BLaER1 (cell line): ENCODE data around the gene RAB44.
A peak's percentile ranks its signal among the peaks of the same experiment; 100 is the strongest.

Source experiments
- H3K27ac ChIP-seq: shearing (Covaris generic); formaldehyde crosslinking; 2 replicates; pipeline ENCODE4 v1.8.1; 2022
- H3K27me3 ChIP-seq: shearing (Covaris generic); formaldehyde crosslinking; 2 replicates; pipeline ENCODE4 v1.8.1; 2022
- H3K36me3 ChIP-seq: shearing (Covaris generic); formaldehyde crosslinking; 2 replicates; pipeline ENCODE4 v1.8.1; 2022
- H3K4me1 ChIP-seq: shearing (Covaris generic); formaldehyde crosslinking; 2 replicates; pipeline ENCODE4 v1.8.1; 2022
- H3K4me2 ChIP-seq: shearing (Covaris generic); formaldehyde crosslinking; 2 replicates; pipeline ENCODE4 v1.8.1; 2022
- H3K4me3 ChIP-seq: shearing (Covaris generic); formaldehyde crosslinking; 2 replicates; pipeline ENCODE4 v1.8.1; 2022
- H3K9ac ChIP-seq: shearing (Covaris generic); formaldehyde crosslinking; 2 replicates; pipeline ENCODE4 v1.8.1; 2022
- H3K9me3 ChIP-seq: shearing (Covaris generic); formaldehyde crosslinking; 2 replicates; pipeline ENCODE4 v1.8.1; 2022
- H4K20me1 ChIP-seq: shearing (Covaris generic); formaldehyde crosslinking; 2 replicates; pipeline ENCODE4 v1.8.1; 2022
- Cebpa-rat ChIP-seq: shearing (Covaris generic); IDR thresholded peaks from 2 replicates; pipeline ENCODE4 v1.8.1; 2022

Gene RAB44

DNA sequence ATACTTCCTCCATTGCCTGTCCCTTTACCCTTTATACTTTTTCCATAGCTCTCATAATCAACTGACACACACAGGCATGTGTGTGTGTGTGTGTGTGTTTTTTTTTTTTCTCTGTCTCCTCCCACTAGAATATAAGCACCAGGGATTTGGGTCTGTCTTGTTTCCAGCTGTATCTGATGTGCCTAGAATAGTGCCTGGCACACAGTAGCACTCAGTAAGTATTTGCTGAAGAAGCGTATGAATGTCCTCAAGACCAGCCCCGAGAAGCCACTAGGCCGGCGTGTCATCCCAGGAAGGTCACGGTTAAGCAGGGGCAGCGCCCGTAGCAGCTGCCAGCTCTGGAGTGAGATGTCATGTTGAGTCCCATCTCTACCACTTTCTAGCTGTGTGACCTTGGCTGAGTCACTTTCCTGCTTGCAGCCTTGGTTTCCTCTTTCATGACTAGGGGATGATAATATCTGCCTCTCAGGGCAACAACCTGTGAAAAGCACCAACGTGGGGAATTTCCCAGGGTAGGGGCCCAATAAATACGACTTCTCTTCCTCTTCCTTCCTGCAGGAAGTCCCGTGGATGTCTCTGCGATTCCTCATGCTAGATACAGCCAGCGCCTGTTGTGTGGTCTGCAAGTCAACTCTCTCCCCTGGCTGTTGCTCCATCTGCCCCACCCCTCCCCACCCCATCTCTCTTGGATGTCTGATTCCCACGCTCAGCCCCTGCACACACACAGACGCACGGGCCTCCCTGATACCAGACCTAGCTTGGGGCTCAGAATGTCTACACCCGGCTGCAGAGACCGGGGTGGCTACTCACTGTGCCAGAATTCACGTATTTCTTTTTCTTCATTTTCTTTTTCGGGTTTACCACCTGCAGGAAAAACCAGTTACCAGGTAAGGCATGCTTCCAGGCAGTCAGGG lies 58.1 kb downstream of the RAB44 start:
- H3K4me2 ChIP-seq: peak overlapping the region; percentile 67
- no peaks in the 10 kb centered on the region for H3K27me3 ChIP-seq
- peaks cover 89% of the 10 kb centered on the region for H3K4me1 ChIP-seq
- no peak overlapping the region for H3K4me3 ChIP-seq
- no peaks in the 10 kb centered on the region for H3K36me3 ChIP-seq
- TF ChIP-seq Cebpa-rat: no peak
- no peak overlapping the region for H3K9ac ChIP-seq
- peaks cover 3% of the 10 kb centered on the region; the same call in 1 of the 2 replicates for H3K9me3 ChIP-seq
- no peak overlapping the region for H3K27ac ChIP-seq
- H4K20me1 ChIP-seq: no peaks in the 10 kb centered on the region

DNA sequence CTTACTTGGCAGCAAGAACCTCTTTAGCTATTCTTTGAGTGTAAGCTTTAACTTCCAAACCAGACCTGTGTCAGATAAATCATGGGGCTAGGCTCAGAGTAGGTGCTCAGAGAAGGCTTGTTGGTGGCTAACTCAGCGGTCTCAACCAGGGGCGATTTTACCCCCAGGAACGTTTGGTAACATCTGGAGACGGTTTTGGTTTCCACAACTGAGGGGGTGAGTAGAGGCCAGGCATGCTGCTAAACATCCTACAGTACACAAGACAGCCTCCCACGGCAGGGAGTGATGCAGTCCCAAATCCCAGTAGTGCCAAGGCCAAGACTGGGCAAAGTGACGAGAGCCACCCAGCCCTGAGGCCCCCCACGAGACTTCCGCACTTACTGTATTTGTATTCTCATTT lies 59.2 kb downstream of the RAB44 start:
- TF ChIP-seq Cebpa-rat: no peak
- Histone ChIP-seq H3K4me2 (peak overlapping the region; percentile 67), H3K9ac (no peak overlapping the region), H3K27ac (0 out of 2 replicates have a peak overlapping the region, but pooled peaks have one; percentile 1), H3K36me3 (no peaks in the 10 kb centered on the region), H3K27me3 (no peaks in the 10 kb centered on the region), H4K20me1 (no peaks in the 10 kb centered on the region), H3K9me3 (no peaks in the 10 kb centered on the region), H3K4me1 (peaks cover 99% of the 10 kb centered on the region), H3K4me3 (no peak overlapping the region)

DNA sequence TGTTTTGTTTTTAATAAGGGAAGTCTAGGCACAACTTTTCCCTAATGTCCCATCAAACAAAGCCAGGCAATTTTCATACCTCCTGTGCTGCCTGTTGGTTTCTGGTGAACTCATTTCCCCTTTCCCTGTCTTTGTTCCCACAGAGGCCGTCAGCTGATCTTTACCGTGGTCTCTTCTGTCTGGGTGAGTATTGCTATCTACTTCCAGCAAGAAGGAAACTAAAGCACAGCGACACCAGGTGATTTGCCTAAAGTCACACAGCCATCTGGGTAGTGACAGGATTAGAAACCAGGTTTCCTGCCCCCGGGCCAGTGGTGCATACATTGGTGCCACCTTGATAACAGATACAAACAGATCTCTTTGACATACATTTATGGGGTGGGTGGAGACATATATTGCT lies 59.6 kb downstream of the RAB44 start:
- H3K27me3 ChIP-seq: no peaks in the 10 kb centered on the region
- no peaks in the 10 kb centered on the region for H3K36me3 ChIP-seq
- no peak for TF ChIP-seq Cebpa-rat
- H3K27ac ChIP-seq: peak overlapping the region; percentile 1; the same call in 1 of the 2 replicates
- peak overlapping the region; percentile 67 for H3K4me2 ChIP-seq
- H3K9ac ChIP-seq: no peak overlapping the region
- no peak overlapping the region for H3K4me3 ChIP-seq
- peaks cover 99% of the 10 kb centered on the region for H3K4me1 ChIP-seq
- no peaks in the 10 kb centered on the region for H3K9me3 ChIP-seq
- H4K20me1 ChIP-seq: no peaks in the 10 kb centered on the region

DNA sequence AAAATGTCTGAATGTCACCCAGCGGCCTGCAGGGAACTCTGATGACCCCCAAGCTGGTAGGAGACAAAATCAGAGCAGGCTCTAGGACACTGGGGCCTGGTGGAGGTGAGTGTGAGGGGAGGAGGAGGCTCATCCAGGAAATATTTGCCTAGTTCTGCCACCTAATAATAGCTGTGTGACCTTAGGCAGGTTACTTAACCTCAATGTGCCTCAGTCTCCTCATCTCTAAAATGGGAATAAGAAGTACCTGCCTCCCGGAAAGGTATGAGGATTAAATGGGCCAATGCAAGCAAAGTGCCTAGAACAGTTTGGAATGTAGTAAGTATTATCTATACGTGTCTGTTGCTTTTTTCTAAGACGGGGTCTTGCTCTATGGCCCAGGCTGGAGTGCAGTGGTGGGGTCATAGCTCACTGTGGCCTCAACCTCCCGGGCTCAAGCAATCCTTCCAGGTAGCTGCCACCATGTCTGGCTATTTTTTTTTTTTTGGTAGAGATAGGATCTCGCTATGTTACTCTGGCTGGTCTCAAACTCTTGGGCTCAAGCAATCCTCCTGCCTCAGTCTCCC lies 60.4 kb downstream of the RAB44 start:
- Histone ChIP-seq H3K9ac (no peak overlapping the region; the same call in 1 of the 2 replicates), H3K27me3 (no peaks in the 10 kb centered on the region), H4K20me1 (no peaks in the 10 kb centered on the region), H3K4me1 (peaks cover 99% of the 10 kb centered on the region), H3K27ac (0 out of 2 replicates have a peak overlapping the region, but pooled peaks have one; percentile 1), H3K4me3 (no peak overlapping the region), H3K9me3 (no peaks in the 10 kb centered on the region), H3K4me2 (peak overlapping the region; percentile 67), H3K36me3 (no peaks in the 10 kb centered on the region)
- no peak for TF ChIP-seq Cebpa-rat

DNA sequence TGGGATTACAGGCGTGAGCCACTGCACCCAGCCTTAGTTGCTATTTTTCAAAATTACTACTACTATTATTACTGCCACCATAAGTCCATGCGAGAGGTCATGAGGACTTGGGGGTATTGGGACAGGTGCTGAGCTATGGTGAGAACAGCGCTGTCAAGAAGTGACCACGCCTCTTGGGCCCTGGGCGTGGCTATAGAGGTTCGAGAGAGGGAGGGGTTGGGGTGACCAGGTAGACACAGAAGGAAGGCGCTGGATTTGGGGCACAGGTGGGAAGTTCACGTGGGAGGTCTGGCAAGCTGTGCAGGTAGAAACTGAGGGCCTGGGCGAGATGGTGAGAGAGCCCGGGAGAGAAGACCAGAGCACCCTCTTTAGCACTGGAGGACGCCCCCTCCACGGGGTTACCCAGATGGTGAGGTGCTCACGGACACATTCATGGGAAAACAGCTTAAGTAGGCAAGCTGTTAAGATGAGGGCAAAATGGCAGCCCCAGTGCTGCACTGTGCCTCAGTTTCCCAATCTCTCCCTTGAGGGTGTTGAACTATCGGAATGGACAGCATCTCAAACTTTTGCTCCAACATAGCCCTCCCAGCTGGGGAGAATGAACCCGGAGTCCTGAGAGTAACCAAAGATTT lies 61.0 kb downstream of the RAB44 start:
- Histone ChIP-seq H3K4me2 (peak overlapping the region; percentile 7), H3K4me3 (no peak overlapping the region), H3K4me1 (peaks cover 99% of the 10 kb centered on the region), H3K27me3 (no peaks in the 10 kb centered on the region), H4K20me1 (no peaks in the 10 kb centered on the region), H3K9me3 (no peaks in the 10 kb centered on the region), H3K36me3 (no peaks in the 10 kb centered on the region), H3K9ac (no peak overlapping the region), H3K27ac (no peak overlapping the region)
- no peak for TF ChIP-seq Cebpa-rat

DNA sequence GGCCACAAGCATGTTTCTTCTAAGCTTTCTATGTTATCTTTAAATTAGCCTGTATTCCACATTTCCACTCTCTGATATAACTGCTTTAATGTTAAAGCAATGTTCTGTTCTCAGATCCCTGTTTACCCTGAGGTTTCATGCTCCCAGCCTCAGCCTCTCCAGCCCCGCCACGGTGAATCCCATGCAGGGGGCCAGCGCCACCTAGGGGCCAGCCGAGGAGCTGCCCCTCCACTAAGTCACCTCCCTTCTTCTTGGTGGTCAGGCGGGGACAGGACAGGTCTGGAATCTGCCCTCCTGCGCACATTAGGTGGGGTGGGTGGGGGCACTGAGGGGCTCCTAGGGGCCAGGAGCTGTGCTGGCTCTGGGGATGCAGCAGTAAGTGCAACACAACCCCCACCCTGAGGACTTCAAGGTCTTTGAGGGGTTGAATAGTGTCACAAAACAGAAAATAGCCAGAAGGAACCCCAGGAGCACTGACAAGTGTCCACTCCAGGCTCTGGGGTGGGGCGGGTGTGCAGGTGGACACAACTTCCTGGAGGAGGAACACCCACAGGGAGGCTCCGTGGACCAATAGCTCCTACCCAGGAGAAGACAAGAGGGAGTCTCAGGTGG lies 61.6 kb downstream of the RAB44 start:
- H3K4me2 ChIP-seq: peak overlapping the region; percentile 97

DNA sequence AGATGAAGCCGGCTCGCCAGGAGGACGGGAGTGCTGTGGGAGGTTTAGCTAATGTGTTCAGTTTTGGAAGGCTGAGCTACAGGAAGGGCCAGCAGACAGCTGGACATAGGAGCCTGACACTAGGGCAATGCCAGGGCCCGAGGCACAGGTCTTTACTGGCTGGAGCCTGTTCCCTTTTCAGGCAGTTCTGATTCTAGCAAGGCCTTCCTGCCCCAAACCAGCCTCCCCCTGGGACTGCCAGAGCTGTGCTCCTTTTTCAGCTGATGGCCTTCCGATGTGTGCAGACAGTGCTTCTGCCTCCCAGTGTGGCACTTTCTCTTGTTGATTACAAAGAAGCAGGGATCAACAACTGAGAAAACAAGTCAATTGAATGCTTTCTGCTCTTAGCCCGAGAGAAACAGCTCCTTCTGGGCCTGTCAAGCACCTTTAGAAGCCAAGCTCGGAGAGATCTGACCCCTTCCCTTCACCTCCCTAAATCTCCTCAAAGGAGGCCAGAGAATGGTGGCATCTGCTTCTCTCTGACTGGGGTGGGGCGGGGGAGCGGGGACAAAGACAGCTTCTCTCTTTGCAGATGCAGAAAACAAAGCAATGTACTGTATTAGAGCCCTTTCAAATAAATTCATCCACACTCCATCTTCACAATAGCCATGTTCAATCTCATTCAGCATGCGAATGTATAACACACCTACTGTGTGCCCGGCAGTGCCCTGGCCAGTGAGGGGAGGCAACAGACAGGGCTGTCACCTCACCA lies 63.2 kb downstream of the RAB44 start:
- no peaks in the 10 kb centered on the region for H3K9me3 ChIP-seq
- peak overlapping the region; percentile 9; the same call in 1 of the 2 replicates for H3K4me3 ChIP-seq
- TF ChIP-seq Cebpa-rat: no peak
- no peaks in the 10 kb centered on the region for H3K27me3 ChIP-seq
- no peaks in the 10 kb centered on the region for H4K20me1 ChIP-seq
- H3K36me3 ChIP-seq: no peaks in the 10 kb centered on the region
- H3K27ac ChIP-seq: peak overlapping the region; percentile 67
- peaks cover 99% of the 10 kb centered on the region for H3K4me1 ChIP-seq
- H3K9ac ChIP-seq: peak overlapping the region; percentile 65
- peak overlapping the region; percentile 97 for H3K4me2 ChIP-seq

More for the DNA sequence above, 61.6 kb downstream of the RAB44 start:
- TF ChIP-seq Cebpa-rat: no peak
- H4K20me1 ChIP-seq: no peaks in the 10 kb centered on the region
- no peaks in the 10 kb centered on the region for H3K27me3 ChIP-seq
- H3K4me1 ChIP-seq: peaks cover 99% of the 10 kb centered on the region
- H3K27ac ChIP-seq: no peak overlapping the region
- no peak overlapping the region for H3K9ac ChIP-seq
- no peaks in the 10 kb centered on the region for H3K9me3 ChIP-seq
- H3K36me3 ChIP-seq: no peaks in the 10 kb centered on the region
- no peak overlapping the region for H3K4me3 ChIP-seq

DNA sequence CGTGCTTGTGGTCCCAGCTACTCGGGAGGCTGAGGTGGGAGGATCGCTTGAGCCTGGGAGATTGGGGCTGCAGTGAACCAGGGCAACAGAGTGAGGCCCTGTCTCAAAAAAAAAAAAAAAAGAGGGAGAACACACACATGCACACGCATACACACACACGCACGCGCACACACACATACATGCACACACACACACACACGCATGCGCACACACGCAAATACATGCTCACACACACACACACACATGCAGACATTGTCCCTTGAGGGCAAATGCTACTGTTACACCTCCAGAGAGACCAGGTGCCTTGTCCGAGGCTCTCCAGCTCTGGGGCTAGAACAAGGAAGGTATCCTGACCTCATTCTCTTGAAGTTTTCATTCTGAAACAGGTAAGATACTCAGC lies 64.5 kb downstream of the RAB44 start:
- Histone ChIP-seq H3K4me1 (peaks cover 99% of the 10 kb centered on the region), H3K36me3 (no peaks in the 10 kb centered on the region), H3K27ac (peak overlapping the region; percentile 67), H3K4me2 (peak overlapping the region; percentile 97), H3K9ac (0 out of 2 replicates have a peak overlapping the region, but pooled peaks have one; percentile 65), H3K4me3 (no peak overlapping the region), H3K9me3 (no peaks in the 10 kb centered on the region), H3K27me3 (no peaks in the 10 kb centered on the region), H4K20me1 (no peaks in the 10 kb centered on the region)
- no peak for TF ChIP-seq Cebpa-rat

DNA sequence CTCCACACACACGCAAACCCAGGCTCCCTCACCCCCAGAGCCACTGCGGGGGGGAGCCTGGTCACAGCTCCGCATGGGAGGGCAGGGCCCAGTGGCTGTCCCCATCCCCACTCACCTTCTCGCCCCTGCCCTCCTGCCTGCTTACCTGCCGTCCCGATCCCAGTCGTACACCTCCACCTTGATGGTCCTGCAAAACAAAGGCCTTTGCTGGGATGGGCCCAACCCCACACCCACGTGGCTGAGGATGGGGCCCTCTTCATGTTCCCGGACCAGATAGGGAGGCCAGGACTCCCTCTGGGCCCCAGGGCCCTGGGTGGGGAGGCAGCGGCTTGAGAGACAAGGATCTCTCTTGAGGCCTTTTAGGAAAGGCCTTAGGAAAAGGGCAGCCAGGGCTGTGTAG lies 67.6 kb downstream of the RAB44 start:
- Histone ChIP-seq H3K4me2 (peak overlapping the region; percentile 97), H3K27me3 (no peaks in the 10 kb centered on the region), H4K20me1 (peaks cover 9% of the 10 kb centered on the region), H3K9me3 (no peaks in the 10 kb centered on the region), H3K36me3 (no peaks in the 10 kb centered on the region), H3K4me1 (peaks cover 100% of the 10 kb centered on the region), H3K27ac (peak overlapping the region; percentile 94), H3K9ac (peak overlapping the region; percentile 79), H3K4me3 (peak overlapping the region; percentile 59)
- TF ChIP-seq Cebpa-rat: no peak
